GM12865 (cell line): ENCODE results near the gene TAF6.
A peak's percentile ranks its signal among the peaks of the same experiment; 100 is the strongest.

Experiments
- DNase-seq: peaks from one replicate; pipeline ENCODE4 v3.0.0; 2010; ENCODE audit warnings: low read depth
- H3K4me3 ChIP-seq: 2 replicates; pipeline ENCODE4 v1.5.1; 2011; ENCODE audit warnings: mild to moderate bottlenecking, low read depth, low read length, control low read depth
- CTCF ChIP-seq: IDR thresholded peaks from 2 replicates; pipeline ENCODE4 v1.5.1; 2011; ENCODE audit warnings: low read length, control low read depth, low read depth, inconsistent platforms; ENCODE audit not compliant: insufficient read depth; ENCODE audit errors: missing control alignments

Gene TAF6

GRCh38 chr7:100106633-100107032 is 12.5 kb downstream of the TAF6 start:
- H3K4me3 ChIP-seq = no peak overlapping the region
- TF ChIP-seq CTCF = no peak

GRCh38 chr7:100105534-100105933 is 13.6 kb downstream of the TAF6 start:
- DNase-seq = no peak
- no peak overlapping the region for H3K4me3 ChIP-seq
- no peak for TF ChIP-seq CTCF

More at GRCh38 chr7:100106633-100107032, 12.5 kb downstream of the TAF6 start:
- no peak for DNase-seq

- H3K4me3 ChIP-seq = no peak overlapping the region
- no peak for DNase-seq
- TF ChIP-seq CTCF = no peak
Observed at GRCh38 chr7:100102950-100103840, 16.0 kb downstream of the TAF6 start.

GRCh38 chr7:100101016-100101862 is 17.9 kb downstream of the TAF6 start, which contains the start of the genes AP4M1 and MCM7:
TSS of gene AP4M1 (plus strand) at chr7:100101643. CDS start at chr7:100101715, 72 bp downstream.
TSS of gene MCM7 (minus strand) at chr7:100101397. CDS start at chr7:100101294, 103 bp downstream.
- TF ChIP-seq CTCF = no peak
- H3K4me3 ChIP-seq = peak within 1 kb of the TSS; percentile 80
- DNase-seq = peak; percentile 100

- DNase-seq = peak; percentile 97
- no peak for TF ChIP-seq CTCF
- peak overlapping the region; percentile 80 for H3K4me3 ChIP-seq
Observed at GRCh38 chr7:100100420-100101015, 18.6 kb downstream of the TAF6 start.

- peak overlapping the region; percentile 80 for H3K4me3 ChIP-seq
- DNase-seq = no peak
- no peak for TF ChIP-seq CTCF
Observed at GRCh38 chr7:100099452-100099851, 19.7 kb downstream of the TAF6 start.
